Esophagus muscularis mucosa (tissue), 4 donors: Measurements from ENCODE around the gene RASL11A.

Experiments used
- EP300 ChIP-seq: sonication (generic); formaldehyde crosslinking; IDR thresholded peaks from one replicate; pipeline ENCODE4 v1.6.1; 2017; ENCODE audit warnings: antibody characterized with exemption
- POLR2A ChIP-seq: fragments of 450-650 bp; IDR thresholded peaks from one replicate; pipeline ENCODE4 v1.6.1; 2017; ENCODE audit warnings: antibody characterized with exemption, moderate library complexity, mild to moderate bottlenecking, low read depth
- TF ChIP-seq, protein P1 (sequence below), 3 experiments: fragments of 200-600 bp in 2 of 3; fragments of 450-650 bp in 1 of 3; sonication (generic) in 2 of 3; IDR thresholded peaks; one replicate each; pipeline ENCODE4 v1.5.1; 2017 to 2019; ENCODE audit warnings: antibody characterized with exemption in 3 of 3, mild to moderate bottlenecking in 2 of 3, moderate library complexity in 1 of 3

DNA sequence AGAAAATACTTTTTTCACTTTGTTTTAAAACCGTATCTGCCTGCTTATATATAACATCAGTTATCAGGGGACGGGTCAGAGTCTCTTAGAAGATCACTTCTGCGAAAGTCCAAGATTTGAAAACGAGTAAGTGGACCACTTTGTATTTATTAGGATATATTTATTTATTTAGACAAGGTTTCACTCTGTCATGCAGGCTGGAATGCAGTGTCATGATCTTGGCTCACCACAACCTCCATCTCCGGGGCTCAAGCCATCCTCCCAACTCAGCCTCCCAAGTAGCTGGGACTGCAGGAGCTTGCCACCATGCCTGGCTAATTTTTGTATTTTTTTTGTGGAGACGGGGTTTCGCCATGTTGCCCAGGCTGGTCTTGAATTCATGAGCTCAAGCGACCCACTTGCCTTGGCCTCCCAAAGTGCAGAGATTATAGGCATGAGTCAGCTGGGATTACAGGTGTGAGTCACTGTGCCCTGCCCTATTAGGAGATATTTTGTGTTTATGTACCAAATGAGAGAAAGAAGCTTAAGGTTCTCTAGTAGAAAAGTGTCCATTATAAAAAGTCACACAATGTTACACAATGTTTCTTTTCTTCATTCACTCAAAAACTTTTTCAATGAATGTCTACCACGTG is 39.5 kb downstream of the RASL11A start:
- TF ChIP-seq, protein P1, sequence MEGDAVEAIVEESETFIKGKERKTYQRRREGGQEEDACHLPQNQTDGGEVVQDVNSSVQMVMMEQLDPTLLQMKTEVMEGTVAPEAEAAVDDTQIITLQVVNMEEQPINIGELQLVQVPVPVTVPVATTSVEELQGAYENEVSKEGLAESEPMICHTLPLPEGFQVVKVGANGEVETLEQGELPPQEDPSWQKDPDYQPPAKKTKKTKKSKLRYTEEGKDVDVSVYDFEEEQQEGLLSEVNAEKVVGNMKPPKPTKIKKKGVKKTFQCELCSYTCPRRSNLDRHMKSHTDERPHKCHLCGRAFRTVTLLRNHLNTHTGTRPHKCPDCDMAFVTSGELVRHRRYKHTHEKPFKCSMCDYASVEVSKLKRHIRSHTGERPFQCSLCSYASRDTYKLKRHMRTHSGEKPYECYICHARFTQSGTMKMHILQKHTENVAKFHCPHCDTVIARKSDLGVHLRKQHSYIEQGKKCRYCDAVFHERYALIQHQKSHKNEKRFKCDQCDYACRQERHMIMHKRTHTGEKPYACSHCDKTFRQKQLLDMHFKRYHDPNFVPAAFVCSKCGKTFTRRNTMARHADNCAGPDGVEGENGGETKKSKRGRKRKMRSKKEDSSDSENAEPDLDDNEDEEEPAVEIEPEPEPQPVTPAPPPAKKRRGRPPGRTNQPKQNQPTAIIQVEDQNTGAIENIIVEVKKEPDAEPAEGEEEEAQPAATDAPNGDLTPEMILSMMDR (IDR thresholded peaks at IDR 0.05) = no peak
- TF ChIP-seq EP300 (no peak), POLR2A (no peak)
